ENCODE data around the gene WDR4. TPM values are rescaled to one million over a fixed set of nuclear protein-coding genes. Genes with fewer than 3 reads are reported as not detected.
"Not testable (repeated sequence)": the region's sequence is repeated elsewhere in the genome, so short reads cannot be mapped to it uniquely, and the experiment has no call there.

WDR4 gene
- total RNA-seq, 1 experiment from 2014 or later, result 35.4 TPM

DNA sequence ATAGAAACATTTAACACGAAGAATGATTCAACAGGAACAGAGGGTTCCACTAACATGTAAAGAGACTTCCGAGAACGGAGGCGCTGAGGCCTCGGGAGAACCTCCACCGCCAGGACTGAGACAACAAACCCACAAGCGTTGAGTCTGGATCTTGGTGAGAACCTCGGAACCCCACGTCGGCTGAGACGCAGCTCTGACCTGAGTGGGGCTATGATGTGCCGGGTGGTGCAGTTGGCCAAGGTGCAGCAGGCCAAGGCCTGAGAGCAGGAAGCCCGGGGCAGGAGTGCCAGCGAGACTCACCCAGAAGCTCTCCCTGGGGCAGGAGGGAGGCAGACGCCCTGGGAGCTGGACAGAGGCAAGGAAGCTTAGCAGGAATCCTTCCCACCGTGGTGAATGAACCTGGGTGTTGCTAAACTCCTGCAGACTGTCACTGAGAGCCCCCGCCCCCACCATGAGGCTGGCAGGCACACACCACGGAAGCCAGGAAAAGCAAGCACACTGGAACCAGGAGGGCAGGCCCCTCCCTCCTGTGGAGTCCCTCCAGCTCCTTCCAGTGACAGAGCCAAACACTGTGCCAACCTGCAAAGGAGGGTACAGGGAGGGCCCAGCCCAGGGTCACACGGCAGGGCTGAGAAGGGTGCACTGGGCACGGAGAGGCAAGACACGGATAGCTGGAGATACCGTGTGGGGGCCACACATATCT lies 34.8 kb downstream of the WDR4 start:
- in situ Hi-C loops (cut with HindIII; ENCODE audit: low sequenced_read_pairs), result no loop called here
- no peak for DNase-seq (ENCODE audit: low spot score)

- in situ Hi-C loops (cut with HindIII; ENCODE audit: low sequenced_read_pairs), result no loop called here
- no peak for DNase-seq (ENCODE audit: low spot score)
Observed at GRCh38 chr21:42843056-42843455, 36.3 kb downstream of the WDR4 start.

DNA sequence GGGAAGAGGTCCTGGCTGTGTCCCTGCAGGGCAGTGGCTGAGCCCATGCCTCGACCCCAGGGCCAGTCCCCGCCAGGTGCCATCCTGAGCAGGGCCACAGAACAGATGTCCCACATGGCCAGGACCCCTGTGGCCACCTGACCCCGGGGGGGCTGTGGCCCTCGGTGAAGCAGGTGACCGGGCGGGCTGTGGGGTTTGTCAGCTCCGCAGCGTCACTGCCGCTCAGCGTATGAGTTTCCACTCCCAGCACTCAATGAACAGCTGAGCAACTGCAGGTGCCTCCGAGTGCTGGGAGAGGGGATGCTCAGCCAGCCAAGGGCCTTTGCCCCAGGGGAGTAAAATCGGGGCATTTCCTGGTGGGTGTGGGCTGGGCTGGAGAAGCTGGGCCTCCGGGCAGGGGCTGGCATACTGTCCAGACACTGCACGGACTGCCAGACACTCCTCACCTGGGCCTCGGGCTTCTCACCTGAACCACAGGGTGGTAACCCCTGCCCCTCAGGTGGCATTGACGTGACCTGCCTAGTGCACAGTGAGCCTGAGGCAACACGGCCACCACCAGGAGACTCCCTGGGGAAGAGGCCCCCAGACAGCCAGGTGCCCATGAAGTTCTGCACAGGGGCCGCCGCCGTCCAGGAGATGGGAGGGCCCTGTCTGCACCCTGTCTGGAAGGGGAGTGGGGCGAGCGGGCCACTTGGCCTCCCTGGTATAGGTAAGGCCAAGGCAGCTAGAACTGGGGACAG lies 37.3 kb downstream of the WDR4 start:
- DNase-seq (ENCODE audit: low spot score); in situ Hi-C loops (cut with HindIII; ENCODE audit: low sequenced_read_pairs): not testable (repeated sequence)

- in situ Hi-C loops (cut with HindIII; ENCODE audit: low sequenced_read_pairs), result no loop called here
- no peak for DNase-seq (ENCODE audit: low spot score)
Observed at GRCh38 chr21:42841156-42841915, 38.0 kb downstream of the WDR4 start.

GRCh38 chr21:42840411-42841155 lies 38.8 kb downstream of the WDR4 start:
- DNase-seq (ENCODE audit: low spot score), result no peak
- in situ Hi-C loops (cut with HindIII; ENCODE audit: low sequenced_read_pairs), result no loop called here

DNA sequence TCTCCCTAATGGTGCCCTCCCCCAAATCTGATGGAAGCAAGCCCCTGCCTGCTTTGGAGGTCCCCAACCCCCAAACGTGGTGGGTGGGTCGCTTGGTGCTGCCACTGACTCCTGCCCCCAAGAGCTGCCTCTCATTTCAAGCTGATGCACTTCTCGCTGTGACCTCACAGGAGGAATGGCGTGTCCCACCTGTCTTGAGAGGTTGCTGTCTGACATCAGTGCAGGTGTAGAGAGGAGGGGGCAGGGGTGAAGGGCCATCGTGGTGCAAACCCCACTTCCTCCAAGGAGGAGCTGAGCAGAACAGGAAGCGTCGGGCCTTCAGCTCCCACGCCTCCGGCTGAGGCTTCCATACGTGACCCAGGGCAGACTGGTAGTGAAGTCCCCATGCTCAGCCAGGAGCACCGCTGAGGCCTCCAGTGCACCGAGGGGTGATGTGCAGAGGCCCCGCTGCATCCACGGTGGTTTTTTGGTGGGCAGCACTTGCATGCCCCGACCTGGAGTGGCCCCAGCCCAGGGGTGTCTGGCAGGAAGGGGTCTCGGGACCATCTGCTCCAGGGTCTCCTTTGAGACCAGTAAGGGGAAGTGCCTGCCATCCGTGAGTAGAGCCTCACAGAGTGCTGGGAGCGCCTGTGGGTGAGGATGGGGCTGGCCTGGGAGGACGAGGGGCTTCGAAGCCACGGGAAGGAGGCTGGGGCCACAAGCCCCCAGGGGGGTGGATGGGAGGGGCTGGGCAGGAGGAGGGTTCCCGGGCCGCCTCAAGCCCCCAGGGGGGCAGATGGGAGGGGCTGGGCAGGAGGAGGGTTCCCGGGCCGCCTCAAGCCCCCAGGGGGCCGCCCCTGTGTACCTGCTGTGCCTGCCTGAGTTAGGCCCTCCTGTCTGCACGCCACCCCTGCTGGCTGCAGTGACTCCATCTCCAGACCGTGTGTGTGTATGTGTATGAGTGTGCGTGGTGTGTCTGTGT lies 39.8 kb downstream of the WDR4 start:
- DNase-seq (ENCODE audit: low spot score), result no peak
- in situ Hi-C loops (cut with HindIII; ENCODE audit: low sequenced_read_pairs), result no loop called here

GRCh38 chr21:42838212-42838690 lies 41.1 kb downstream of the WDR4 start:
- in situ Hi-C loops (cut with HindIII; ENCODE audit: low sequenced_read_pairs); DNase-seq (ENCODE audit: low spot score): not testable (repeated sequence)

- in situ Hi-C loops (cut with HindIII; ENCODE audit: low sequenced_read_pairs), result no loop called here
- DNase-seq (ENCODE audit: low spot score), result no peak
Observed at GRCh38 chr21:42837421-42838211, 41.7 kb downstream of the WDR4 start.

GRCh38 chr21:42836767-42837301 lies 42.5 kb downstream of the WDR4 start:
- in situ Hi-C loops (cut with HindIII; ENCODE audit: low sequenced_read_pairs), result no loop called here
- no peak for DNase-seq (ENCODE audit: low spot score)

- in situ Hi-C loops (cut with HindIII; ENCODE audit: low sequenced_read_pairs), result no loop called here
- DNase-seq (ENCODE audit: low spot score), result no peak
Observed at GRCh38 chr21:42836402-42836666, 43.0 kb downstream of the WDR4 start.

GRCh38 chr21:42835611-42836401 lies 43.5 kb downstream of the WDR4 start:
- in situ Hi-C loops (cut with HindIII; ENCODE audit: low sequenced_read_pairs), result no loop called here
- DNase-seq (ENCODE audit: low spot score), result no peak

DNA sequence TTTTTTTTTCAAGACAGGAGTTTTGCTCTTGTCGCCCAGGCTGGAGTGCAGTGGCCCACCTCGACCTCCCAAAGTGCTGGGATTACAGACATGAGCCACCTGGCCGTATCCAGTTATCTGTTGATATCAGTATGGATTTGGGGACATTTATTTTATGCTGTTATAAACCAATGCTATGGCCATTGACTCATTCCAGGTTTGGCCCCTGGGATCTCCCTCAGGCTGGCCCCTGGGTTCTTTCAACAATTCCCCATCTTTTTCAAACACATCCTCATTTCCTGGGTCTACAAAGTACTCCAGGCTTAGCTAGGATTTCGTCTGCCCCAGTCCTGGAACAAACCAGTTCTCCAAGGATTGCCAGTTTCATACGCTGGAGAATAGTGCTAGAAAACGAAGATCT lies 44.1 kb downstream of the WDR4 start:
- in situ Hi-C loops (cut with HindIII; ENCODE audit: low sequenced_read_pairs), result no loop called here
- DNase-seq (ENCODE audit: low spot score), result no peak

DNA sequence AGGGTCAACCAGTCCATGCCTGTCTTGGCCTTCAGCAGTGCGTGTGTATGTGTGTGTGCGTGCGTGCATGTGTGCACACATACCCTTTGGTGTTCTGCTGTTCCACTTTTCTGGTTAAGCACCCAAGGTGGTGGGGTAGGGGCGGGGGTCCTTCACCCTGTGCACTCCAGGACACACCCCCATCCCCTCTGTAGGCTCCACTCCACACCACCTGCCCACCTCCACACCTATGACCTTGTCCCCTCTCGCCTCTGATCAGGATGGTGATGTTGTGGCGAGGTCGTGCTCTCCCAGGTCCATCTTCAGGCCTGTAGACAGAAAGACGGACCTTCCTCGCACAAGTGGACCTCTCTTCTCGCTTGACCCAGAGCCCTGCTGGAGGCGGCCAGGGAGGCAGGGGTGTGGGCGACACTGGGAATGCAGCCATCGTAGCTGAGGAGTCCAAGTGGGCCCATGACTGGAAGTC lies 44.6 kb downstream of the WDR4 start:
- in situ Hi-C loops (cut with HindIII; ENCODE audit: low sequenced_read_pairs), result no loop called here
- no peak for DNase-seq (ENCODE audit: low spot score)

DNA sequence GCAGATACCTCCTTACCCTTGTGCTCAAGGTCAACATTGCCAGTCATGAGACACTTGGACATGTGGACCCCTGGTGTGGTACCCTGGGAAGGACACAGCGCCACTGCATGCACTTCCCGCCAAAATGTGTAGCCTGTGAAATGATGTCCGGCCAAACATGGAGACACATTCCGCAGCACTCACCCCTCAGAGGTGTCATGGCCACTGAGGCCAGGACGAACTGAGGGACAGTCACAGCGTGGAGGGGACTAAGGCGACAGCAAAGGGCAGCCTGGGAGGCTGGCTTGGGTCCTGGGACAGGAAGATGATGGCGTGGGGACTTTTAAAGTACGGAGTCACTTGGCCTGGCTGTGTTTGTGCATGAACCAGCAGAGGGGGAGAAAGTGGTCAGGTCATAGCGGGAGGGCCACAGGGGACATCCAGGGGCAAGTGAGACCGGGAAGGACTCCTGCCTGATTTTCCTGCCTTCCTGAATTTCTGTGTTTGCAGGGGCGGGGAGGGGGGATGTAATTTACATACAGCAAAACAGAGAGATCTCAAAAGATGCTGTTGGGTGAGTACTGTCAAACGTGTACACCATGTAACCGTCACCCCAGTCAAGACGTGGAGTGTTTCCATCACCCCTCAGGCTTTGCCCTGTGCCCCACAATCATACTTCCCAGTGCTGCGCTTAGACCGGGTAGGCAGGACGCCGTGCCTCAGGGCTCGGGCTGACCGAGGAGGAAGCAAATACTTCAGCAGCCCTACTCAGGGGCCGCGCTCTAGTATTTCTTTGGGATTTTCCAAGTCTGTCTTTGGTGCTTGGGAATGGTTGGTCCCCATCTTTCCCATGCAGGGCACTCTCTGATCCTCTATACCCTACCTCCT lies 45.2 kb downstream of the WDR4 start:
- DNase-seq (ENCODE audit: low spot score), result no peak
- in situ Hi-C loops (cut with HindIII; ENCODE audit: low sequenced_read_pairs), result no loop called here

DNA sequence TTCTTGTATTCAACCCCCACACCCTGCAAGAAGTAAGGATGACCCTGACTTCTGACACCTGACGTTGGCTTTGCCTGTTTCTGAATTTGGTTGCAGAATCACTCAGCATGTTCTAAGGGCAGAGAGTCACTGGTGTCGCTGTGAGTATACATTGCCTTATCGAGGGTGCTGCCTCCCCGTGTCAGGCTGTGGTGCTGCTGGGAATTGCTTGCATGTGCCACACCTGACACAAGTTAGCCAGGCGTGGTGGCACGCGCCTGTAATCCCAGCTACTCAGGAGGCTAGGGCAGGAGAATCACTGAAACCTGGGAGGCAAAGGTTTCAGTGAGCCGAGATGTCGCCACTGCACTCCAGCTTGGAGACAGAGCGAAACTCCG lies 45.9 kb downstream of the WDR4 start:
- peak; percentile 60 for DNase-seq (ENCODE audit: low spot score)
- in situ Hi-C loops (cut with HindIII; ENCODE audit: low sequenced_read_pairs), result no loop called here

DNA sequence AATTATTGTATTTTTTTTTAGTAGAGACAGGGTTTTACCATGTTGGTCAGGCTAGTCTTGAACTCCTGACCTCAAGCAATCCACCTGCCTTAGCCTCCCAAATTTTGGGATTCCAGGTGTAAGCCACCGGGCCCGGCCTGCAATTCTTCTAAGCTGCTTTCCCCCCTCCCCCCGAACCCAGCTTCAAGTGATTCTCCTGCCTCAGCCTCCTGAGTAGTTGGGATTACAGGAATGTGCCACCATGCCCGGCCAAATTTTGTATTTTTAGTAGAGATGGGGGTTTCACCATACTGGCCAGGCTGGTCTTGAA lies 47.1 kb downstream of the WDR4 start:
- in situ Hi-C loops (cut with HindIII; ENCODE audit: low sequenced_read_pairs); DNase-seq (ENCODE audit: low spot score): not testable (repeated sequence)
